HEK293 (cell line): ENCODE measurements around the gene LAMA1.

Experiments used
- CTCF ChIA-PET: fragments of 350-600 bp; formaldehyde crosslinking; extraction: SDS; loops from one replicate; lab custom pipeline; 2021; ENCODE audit warnings: antibody characterized with exemption; lab: Yijun Ruan, JAX
- POLR2A ChIA-PET: fragments of 300-600 bp; formaldehyde crosslinking; extraction: SDS; loops from one replicate; lab custom pipeline; 2020; ENCODE audit warnings: antibody characterized with exemption, inconsistent platforms; lab: Yijun Ruan, JAX
- H3K27ac ChIP-seq: fragments of 200-500 bp; sonication (Bioruptor generic); 2 replicates; pipeline ENCODE4 v1.5.1; 2014; ENCODE audit warnings: low read depth, low read length, control low read depth, inconsistent platforms; ENCODE audit errors: extremely low read depth
- H3K36me3 ChIP-seq, 2 experiments: fragments of 200-500 bp in 1 of 2; sonication (Bioruptor generic) in 1 of 2; 1 replicate in 1 of 2; 2 replicates in 1 of 2; pipeline ENCODE4 v1.5.1; 2014 to 2017; ENCODE audit warnings: inconsistent platforms in 2 of 2, low read length in 2 of 2; ENCODE audit not compliant: control insufficient read depth in 2 of 2, insufficient read depth in 1 of 2
- H3K4me1 ChIP-seq: fragments of 200-500 bp; sonication (Bioruptor generic); 2 replicates; pipeline ENCODE4 v1.5.1; 2014; ENCODE audit warnings: mild to moderate bottlenecking, low read length, inconsistent platforms; ENCODE audit not compliant: control insufficient read depth, insufficient read depth
- H3K4me3 ChIP-seq: 2 replicates; pipeline ENCODE4 v1.5.1; 2011; ENCODE audit warnings: low read depth, mild to moderate bottlenecking, control low read depth, low read length, moderate library complexity
- H3K9me3 ChIP-seq: fragments of 200-500 bp; sonication (Bioruptor generic); 2 replicates; pipeline ENCODE4 v1.5.1; 2014; ENCODE audit warnings: low read depth, low read length, inconsistent platforms; ENCODE audit not compliant: control insufficient read depth, insufficient read depth
- REPIN1 ChIP-seq: fragments of 450-650 bp; formaldehyde crosslinking; IDR thresholded peaks from 2 replicates; pipeline ENCODE4 v1.5.1; 2017; ENCODE audit warnings: missing biosample characterization, missing genetic modification characterization, low read depth
- ZBTB1 ChIP-seq: fragments of 450-650 bp; formaldehyde crosslinking; IDR thresholded peaks from 2 replicates; pipeline ENCODE4 v1.5.1; 2016; ENCODE audit warnings: missing biosample characterization, missing genetic modification characterization
- ZEB2 ChIP-seq: fragments of 450-650 bp; formaldehyde crosslinking; IDR thresholded peaks from 2 replicates; pipeline ENCODE4 v1.5.1; 2016; ENCODE audit warnings: missing biosample characterization, missing genetic modification characterization
- ZNF10 ChIP-seq: fragments of 450-650 bp; formaldehyde crosslinking; IDR thresholded peaks from 2 replicates; pipeline ENCODE4 v1.5.1; 2017; ENCODE audit warnings: missing biosample characterization, missing genetic modification characterization
- ZNF138 ChIP-seq: fragments of 450-650 bp; formaldehyde crosslinking; IDR thresholded peaks from 2 replicates; pipeline ENCODE4 v1.5.1; 2016; ENCODE audit warnings: missing biosample characterization, missing genetic modification characterization, borderline replicate concordance
- ZNF146 ChIP-seq: fragments of 450-650 bp; formaldehyde crosslinking; IDR thresholded peaks from 2 replicates; pipeline ENCODE4 v1.5.1; 2016; ENCODE audit warnings: missing biosample characterization, missing genetic modification characterization
- ZNF239 ChIP-seq: fragments of 450-650 bp; formaldehyde crosslinking; IDR thresholded peaks from 2 replicates; pipeline ENCODE4 v1.5.1; 2016; ENCODE audit warnings: missing biosample characterization, missing genetic modification characterization
- ZNF426 ChIP-seq: fragments of 450-650 bp; formaldehyde crosslinking; IDR thresholded peaks from 2 replicates; pipeline ENCODE4 v1.5.1; 2017; ENCODE audit warnings: missing biosample characterization, missing genetic modification characterization, mild to moderate bottlenecking, inconsistent platforms, moderate library complexity
- ZNF433 ChIP-seq: fragments of 450-650 bp; formaldehyde crosslinking; IDR thresholded peaks from 2 replicates; pipeline ENCODE4 v1.5.1; 2016; ENCODE audit warnings: missing biosample characterization, missing genetic modification characterization, low read depth
- ZNF473 ChIP-seq: fragments of 450-650 bp; formaldehyde crosslinking; IDR thresholded peaks from 2 replicates; pipeline ENCODE4 v1.5.1; 2017; ENCODE audit warnings: missing biosample characterization, missing genetic modification characterization
- ZNF621 ChIP-seq: fragments of 450-650 bp; formaldehyde crosslinking; IDR thresholded peaks from 2 replicates; pipeline ENCODE4 v1.5.1; 2017; ENCODE audit warnings: missing biosample characterization, missing genetic modification characterization
- ZNF777 ChIP-seq: fragments of 450-650 bp; formaldehyde crosslinking; IDR thresholded peaks from 2 replicates; pipeline ENCODE4 v1.5.1; 2017; ENCODE audit warnings: missing biosample characterization, missing genetic modification characterization, borderline replicate concordance
- TF ChIP-seq, protein P1 (sequence below): fragments of 450-650 bp; formaldehyde crosslinking; IDR thresholded peaks from 2 replicates; pipeline ENCODE4 v1.5.1; 2016; ENCODE audit warnings: missing biosample characterization, missing genetic modification characterization
- TF ChIP-seq, protein P2 (sequence below): fragments of 450-650 bp; formaldehyde crosslinking; IDR thresholded peaks from 2 replicates; pipeline ENCODE4 v1.5.1; 2017; ENCODE audit warnings: missing biosample characterization, mild to moderate bottlenecking, missing genetic modification characterization, moderate library complexity
- TF ChIP-seq, protein P3 (sequence below): fragments of 450-650 bp; formaldehyde crosslinking; IDR thresholded peaks from 2 replicates; pipeline ENCODE4 v1.5.1; 2016; ENCODE audit warnings: missing biosample characterization, missing genetic modification characterization, borderline replicate concordance
- TF ChIP-seq, protein P4 (sequence below): fragments of 450-650 bp; formaldehyde crosslinking; IDR thresholded peaks from 2 replicates; pipeline ENCODE4 v1.5.1; 2016; ENCODE audit warnings: missing biosample characterization, missing genetic modification characterization

The LAMA1 gene

DNA sequence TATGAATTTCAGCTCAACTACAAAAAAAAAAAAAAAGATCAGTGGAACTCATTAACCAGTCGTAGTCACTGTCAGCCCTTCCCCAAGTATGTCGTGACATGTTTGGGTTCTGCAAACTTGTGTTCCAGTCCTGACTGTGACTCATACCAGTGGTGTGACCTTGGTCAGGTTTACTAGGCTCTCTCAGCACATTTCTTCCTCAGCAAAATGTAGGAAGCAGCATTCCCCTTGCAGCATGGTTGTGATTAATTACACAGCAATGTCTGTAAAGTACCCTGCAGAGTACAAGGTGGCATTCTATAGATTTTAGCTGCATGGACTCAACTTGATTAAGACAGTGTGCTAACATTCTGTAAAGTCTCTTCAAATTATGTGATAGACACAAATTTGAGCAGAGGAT, 156.9 kb downstream of the LAMA1 start:
- TF ChIP-seq ZNF239 (tag by site-specific recombination), result no peak
- no peak for TF ChIP-seq ZNF433 (tag by site-specific recombination)
- TF ChIP-seq, all 188 proteins: peak for 0
- Histone ChIP-seq H3K4me3 (no peak overlapping the region), H3K27ac (no peak overlapping the region), H3K9me3 (no peaks in the 10 kb centered on the region), H3K36me3 (peaks cover 0 to 5% of the 10 kb centered on the region in 2 experiments; a peak in 1 of 3 replicates), H3K4me1 (no peaks in the 10 kb centered on the region)
- ChIA-PET POLR2A (no interaction called here), CTCF (interaction anchor here (0.6 to 1.4 kb wide), 3 partner anchors 41 to 217 kb away, joined by 3 to 4 read pairs (median 3); no protein-coding TSS in a partner anchor)

DNA sequence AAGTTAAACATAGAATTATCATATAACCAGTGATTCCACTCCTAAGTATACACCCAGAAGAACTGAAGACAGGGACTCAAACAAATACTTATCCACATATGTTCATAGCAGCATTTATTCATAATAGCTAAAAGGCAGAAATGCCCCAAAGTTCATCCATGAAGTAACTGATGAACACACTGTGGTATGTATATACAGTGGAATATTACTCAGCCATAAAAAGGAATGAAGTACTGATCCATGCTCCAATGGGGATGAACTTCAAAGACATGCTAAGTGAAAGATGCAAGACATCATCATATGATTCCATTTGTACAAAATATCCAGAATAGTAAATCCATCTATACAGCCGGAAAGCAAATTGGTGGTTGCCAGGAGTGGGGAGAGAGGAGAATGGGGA, 157.5 kb downstream of the LAMA1 start:
- POLR2A ChIA-PET, result no interaction called here
- no peaks in the 10 kb centered on the region for H3K4me1 ChIP-seq
- TF ChIP-seq REPIN1 (tag by site-specific recombination) (no peak), ZEB2 (no peak), ZNF146 (tag by site-specific recombination) (peak; percentile 70; the same call in 1 of the 2 replicates)
- TF ChIP-seq, protein P1, sequence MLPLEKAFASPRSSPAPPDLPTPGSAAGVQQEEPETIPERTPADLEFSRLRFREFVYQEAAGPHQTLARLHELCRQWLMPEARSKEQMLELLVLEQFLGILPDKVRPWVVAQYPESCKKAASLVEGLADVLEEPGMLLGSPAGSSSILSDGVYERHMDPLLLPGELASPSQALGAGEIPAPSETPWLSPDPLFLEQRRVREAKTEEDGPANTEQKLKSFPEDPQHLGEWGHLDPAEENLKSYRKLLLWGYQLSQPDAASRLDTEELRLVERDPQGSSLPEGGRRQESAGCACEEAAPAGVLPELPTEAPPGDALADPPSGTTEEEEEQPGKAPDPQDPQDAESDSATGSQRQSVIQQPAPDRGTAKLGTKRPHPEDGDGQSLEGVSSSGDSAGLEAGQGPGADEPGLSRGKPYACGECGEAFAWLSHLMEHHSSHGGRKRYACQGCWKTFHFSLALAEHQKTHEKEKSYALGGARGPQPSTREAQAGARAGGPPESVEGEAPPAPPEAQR (tag by site-specific recombination), result no peak
- CTCF ChIA-PET, result interaction anchor here (0.6 to 1.4 kb wide), 3 partner anchors 41 to 218 kb away, joined by 3 to 4 read pairs (median 3); no protein-coding TSS in a partner anchor
- no peaks in the 10 kb centered on the region for H3K9me3 ChIP-seq
- peaks cover 0 to 5% of the 10 kb centered on the region in 2 experiments; a peak in 1 of 3 replicates for H3K36me3 ChIP-seq
- no peak overlapping the region for H3K27ac ChIP-seq
- no peak overlapping the region for H3K4me3 ChIP-seq

DNA sequence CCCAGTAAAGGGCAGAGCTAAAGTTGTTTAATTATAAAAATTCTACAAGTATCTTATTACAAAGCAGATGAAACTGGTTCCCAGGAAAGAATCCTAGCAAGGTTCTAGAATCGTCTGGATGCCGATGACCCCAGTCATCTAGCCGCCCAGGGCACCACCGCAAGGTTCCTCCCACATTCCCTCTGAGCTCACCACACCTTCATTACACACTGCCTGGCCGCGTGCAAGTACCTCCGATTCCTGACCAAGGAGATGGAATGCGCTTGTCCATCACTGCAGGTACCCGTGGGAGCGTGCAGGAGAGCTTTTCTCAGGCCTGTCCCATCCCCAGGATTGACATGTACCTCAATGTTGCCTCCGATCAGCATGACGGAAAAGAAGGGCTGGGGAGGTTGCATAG, 158.5 kb downstream of the LAMA1 start:
- Histone ChIP-seq H3K36me3 (peaks cover 0 to 5% of the 10 kb centered on the region in 2 experiments; a peak in 1 of 3 replicates), H3K4me3 (no peak overlapping the region), H3K27ac (no peak overlapping the region), H3K9me3 (no peaks in the 10 kb centered on the region), H3K4me1 (no peaks in the 10 kb centered on the region)
- CTCF ChIA-PET, result interaction anchor here (0.7 to 1.1 kb wide), 2 partner anchors 39 to 1783 kb away, joined by 3 to 4 read pairs; no protein-coding TSS in a partner anchor
- POLR2A ChIA-PET, result no interaction called here
- no peak for TF ChIP-seq ZNF473 (tag by site-specific recombination)
- no peak for TF ChIP-seq ZNF426 (tag by site-specific recombination)
- no peak for TF ChIP-seq ZNF138 (tag by site-specific recombination)
- TF ChIP-seq, protein P2, sequence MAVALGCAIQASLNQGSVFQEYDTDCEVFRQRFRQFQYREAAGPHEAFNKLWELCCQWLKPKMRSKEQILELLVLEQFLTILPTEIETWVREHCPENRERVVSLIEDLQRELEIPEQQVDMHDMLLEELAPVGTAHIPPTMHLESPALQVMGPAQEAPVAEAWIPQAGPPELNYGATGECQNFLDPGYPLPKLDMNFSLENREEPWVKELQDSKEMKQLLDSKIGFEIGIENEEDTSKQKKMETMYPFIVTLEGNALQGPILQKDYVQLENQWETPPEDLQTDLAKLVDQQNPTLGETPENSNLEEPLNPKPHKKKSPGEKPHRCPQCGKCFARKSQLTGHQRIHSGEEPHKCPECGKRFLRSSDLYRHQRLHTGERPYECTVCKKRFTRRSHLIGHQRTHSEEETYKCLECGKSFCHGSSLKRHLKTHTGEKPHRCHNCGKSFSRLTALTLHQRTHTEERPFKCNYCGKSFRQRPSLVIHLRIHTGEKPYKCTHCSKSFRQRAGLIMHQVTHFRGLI (tag by site-specific recombination), result no peak
- no peak for TF ChIP-seq ZNF10 (tag by site-specific recombination)

DNA sequence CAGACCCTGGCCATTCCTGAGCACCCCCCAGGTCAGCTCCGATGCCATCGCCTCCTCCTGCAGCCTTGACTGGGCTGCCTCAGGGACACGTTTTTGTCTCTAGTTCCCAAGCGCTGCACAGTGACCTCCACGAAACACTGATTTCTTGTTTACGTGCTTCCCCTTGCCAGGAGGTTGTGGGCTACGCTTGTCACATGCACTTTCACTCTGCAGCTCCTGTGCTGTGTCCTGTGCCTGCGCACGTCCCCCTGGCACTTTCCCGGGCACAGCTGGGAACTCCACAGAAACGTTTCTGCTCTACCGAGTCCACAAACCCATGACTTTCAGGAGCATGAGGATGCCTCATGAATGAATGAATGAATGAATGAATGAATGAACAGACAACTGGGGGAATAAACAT, 160.6 kb downstream of the LAMA1 start:
- no peaks in the 10 kb centered on the region for H3K9me3 ChIP-seq
- peaks cover 0 to 9% of the 10 kb centered on the region in 2 experiments; a peak in 1 of 3 replicates for H3K36me3 ChIP-seq
- POLR2A ChIA-PET, result no interaction called here
- H3K27ac ChIP-seq, result no peak overlapping the region
- H3K4me1 ChIP-seq, result no peaks in the 10 kb centered on the region
- H3K4me3 ChIP-seq, result no peak overlapping the region
- CTCF ChIA-PET, result interaction anchor here (1.1 kb wide), 1 partner anchor 36 kb away, joined by 3 read pairs; no protein-coding TSS in a partner anchor
- no peak for TF ChIP-seq ZNF777 (tag by site-specific recombination)
- TF ChIP-seq ZBTB1 (tag by site-specific recombination), result no peak
- TF ChIP-seq, protein P3, sequence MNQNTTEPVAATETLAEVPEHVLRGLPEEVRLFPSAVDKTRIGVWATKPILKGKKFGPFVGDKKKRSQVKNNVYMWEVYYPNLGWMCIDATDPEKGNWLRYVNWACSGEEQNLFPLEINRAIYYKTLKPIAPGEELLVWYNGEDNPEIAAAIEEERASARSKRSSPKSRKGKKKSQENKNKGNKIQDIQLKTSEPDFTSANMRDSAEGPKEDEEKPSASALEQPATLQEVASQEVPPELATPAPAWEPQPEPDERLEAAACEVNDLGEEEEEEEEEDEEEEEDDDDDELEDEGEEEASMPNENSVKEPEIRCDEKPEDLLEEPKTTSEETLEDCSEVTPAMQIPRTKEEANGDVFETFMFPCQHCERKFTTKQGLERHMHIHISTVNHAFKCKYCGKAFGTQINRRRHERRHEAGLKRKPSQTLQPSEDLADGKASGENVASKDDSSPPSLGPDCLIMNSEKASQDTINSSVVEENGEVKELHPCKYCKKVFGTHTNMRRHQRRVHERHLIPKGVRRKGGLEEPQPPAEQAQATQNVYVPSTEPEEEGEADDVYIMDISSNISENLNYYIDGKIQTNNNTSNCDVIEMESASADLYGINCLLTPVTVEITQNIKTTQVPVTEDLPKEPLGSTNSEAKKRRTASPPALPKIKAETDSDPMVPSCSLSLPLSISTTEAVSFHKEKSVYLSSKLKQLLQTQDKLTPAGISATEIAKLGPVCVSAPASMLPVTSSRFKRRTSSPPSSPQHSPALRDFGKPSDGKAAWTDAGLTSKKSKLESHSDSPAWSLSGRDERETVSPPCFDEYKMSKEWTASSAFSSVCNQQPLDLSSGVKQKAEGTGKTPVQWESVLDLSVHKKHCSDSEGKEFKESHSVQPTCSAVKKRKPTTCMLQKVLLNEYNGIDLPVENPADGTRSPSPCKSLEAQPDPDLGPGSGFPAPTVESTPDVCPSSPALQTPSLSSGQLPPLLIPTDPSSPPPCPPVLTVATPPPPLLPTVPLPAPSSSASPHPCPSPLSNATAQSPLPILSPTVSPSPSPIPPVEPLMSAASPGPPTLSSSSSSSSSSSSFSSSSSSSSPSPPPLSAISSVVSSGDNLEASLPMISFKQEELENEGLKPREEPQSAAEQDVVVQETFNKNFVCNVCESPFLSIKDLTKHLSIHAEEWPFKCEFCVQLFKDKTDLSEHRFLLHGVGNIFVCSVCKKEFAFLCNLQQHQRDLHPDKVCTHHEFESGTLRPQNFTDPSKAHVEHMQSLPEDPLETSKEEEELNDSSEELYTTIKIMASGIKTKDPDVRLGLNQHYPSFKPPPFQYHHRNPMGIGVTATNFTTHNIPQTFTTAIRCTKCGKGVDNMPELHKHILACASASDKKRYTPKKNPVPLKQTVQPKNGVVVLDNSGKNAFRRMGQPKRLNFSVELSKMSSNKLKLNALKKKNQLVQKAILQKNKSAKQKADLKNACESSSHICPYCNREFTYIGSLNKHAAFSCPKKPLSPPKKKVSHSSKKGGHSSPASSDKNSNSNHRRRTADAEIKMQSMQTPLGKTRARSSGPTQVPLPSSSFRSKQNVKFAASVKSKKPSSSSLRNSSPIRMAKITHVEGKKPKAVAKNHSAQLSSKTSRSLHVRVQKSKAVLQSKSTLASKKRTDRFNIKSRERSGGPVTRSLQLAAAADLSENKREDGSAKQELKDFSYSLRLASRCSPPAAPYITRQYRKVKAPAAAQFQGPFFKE (tag by site-specific recombination), result no peak
- TF ChIP-seq, protein P4, sequence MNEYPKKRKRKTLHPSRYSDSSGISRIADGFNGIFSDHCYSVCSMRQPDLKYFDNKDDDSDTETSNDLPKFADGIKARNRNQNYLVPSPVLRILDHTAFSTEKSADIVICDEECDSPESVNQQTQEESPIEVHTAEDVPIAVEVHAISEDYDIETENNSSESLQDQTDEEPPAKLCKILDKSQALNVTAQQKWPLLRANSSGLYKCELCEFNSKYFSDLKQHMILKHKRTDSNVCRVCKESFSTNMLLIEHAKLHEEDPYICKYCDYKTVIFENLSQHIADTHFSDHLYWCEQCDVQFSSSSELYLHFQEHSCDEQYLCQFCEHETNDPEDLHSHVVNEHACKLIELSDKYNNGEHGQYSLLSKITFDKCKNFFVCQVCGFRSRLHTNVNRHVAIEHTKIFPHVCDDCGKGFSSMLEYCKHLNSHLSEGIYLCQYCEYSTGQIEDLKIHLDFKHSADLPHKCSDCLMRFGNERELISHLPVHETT (tag by site-specific recombination), result no peak
- TF ChIP-seq ZNF621 (tag by site-specific recombination), result no peak
